ENCODE data around the gene PLEKHN1.
A peak's percentile ranks its signal among the peaks of the same experiment; 100 is the strongest.

- TF ChIP-seq FOXM1 (IDR thresholded peaks at IDR 0.05; ENCODE audit: borderline replicate concordance) (no peak), BHLHE40 (IDR thresholded peaks at IDR 0.05; ENCODE audit: borderline replicate concordance) (no peak), L3MBTL2 (conservative IDR thresholded peaks at IDR 0.05) (peak; percentile 35; the same call in 1 of the 2 replicates), SP1 (IDR thresholded peaks at IDR 0.05) (no peak), SUZ12 (IDR thresholded peaks at IDR 0.05) (no peak), ZNF384 (IDR thresholded peaks at IDR 0.05) (no peak), FOXA1 (IDR thresholded peaks at IDR 0.05) (no peak), FOXK2 (IDR thresholded peaks at IDR 0.05) (no peak)
Measured at GRCh38 chr1:951364-951763, 14.9 kb upstream of the PLEKHN1 start.

Data from HEK293T (cell line).